ENCODE data around the gene TGIF2. TPM values are rescaled to one million over a fixed set of nuclear protein-coding genes. Genes with fewer than 3 reads are reported as not detected.

TGIF2 gene
- total RNA-seq, 1 donor from 2014 or later, result 10.1 TPM

- Mint-ChIP-seq H3K4me3 (ENCODE audit: unreplicated experiment) (no peak overlapping the region), H3K4me1 (ENCODE audit: low read depth, unreplicated experiment) (peaks cover 1% of the 10 kb centered on the region), H3K27me3 (ENCODE audit: unreplicated experiment) (peaks cover 11% of the 10 kb centered on the region), H3K36me3 (ENCODE audit: unreplicated experiment) (no peaks in the 10 kb centered on the region), H3K27ac (ENCODE audit: unreplicated experiment) (no peak overlapping the region), H3K9me3 (ENCODE audit: unreplicated experiment) (peaks cover 2% of the 10 kb centered on the region)
- TF ChIP-seq CTCF (IDR thresholded peaks at IDR 0.05; ENCODE audit: partially characterized antibody, unreplicated experiment), result no peak
- no peak for DNase-seq
Measured at GRCh38 chr20:36579996-36580545, 6.7 kb downstream of the TGIF2 start.

- Mint-ChIP-seq H3K4me3 (ENCODE audit: unreplicated experiment) (no peak overlapping the region), H3K27ac (ENCODE audit: unreplicated experiment) (no peak overlapping the region), H3K9me3 (ENCODE audit: unreplicated experiment) (no peaks in the 10 kb centered on the region), H3K4me1 (ENCODE audit: low read depth, unreplicated experiment) (peaks cover 1% of the 10 kb centered on the region), H3K36me3 (ENCODE audit: unreplicated experiment) (no peaks in the 10 kb centered on the region), H3K27me3 (ENCODE audit: unreplicated experiment) (peaks cover 7% of the 10 kb centered on the region)
- DNase-seq, result no peak
- no peak for TF ChIP-seq CTCF (IDR thresholded peaks at IDR 0.05; ENCODE audit: partially characterized antibody, unreplicated experiment)
Measured at GRCh38 chr20:36582322-36582721, 8.9 kb downstream of the TGIF2 start.

- no peak for DNase-seq
- no peak overlapping the region for H3K4me3 Mint-ChIP-seq (ENCODE audit: unreplicated experiment)
- no peaks in the 10 kb centered on the region for H3K36me3 Mint-ChIP-seq (ENCODE audit: unreplicated experiment)
- no peak overlapping the region for H3K27ac Mint-ChIP-seq (ENCODE audit: unreplicated experiment)
- peaks cover 7% of the 10 kb centered on the region for H3K27me3 Mint-ChIP-seq (ENCODE audit: unreplicated experiment)
- H3K9me3 Mint-ChIP-seq (ENCODE audit: unreplicated experiment), result no peaks in the 10 kb centered on the region
- H3K4me1 Mint-ChIP-seq (ENCODE audit: low read depth, unreplicated experiment), result peaks cover 1% of the 10 kb centered on the region
- TF ChIP-seq CTCF (IDR thresholded peaks at IDR 0.05; ENCODE audit: partially characterized antibody, unreplicated experiment), result no peak
Measured at GRCh38 chr20:36582821-36583220, 9.4 kb downstream of the TGIF2 start.

GRCh38 chr20:36584018-36584481 is 10.7 kb downstream of the TGIF2 start:
- Mint-ChIP-seq H3K4me3 (ENCODE audit: unreplicated experiment) (no peak overlapping the region), H3K9me3 (ENCODE audit: unreplicated experiment) (no peaks in the 10 kb centered on the region), H3K27ac (ENCODE audit: unreplicated experiment) (no peak overlapping the region), H3K36me3 (ENCODE audit: unreplicated experiment) (no peaks in the 10 kb centered on the region), H3K4me1 (ENCODE audit: low read depth, unreplicated experiment) (peaks cover 1% of the 10 kb centered on the region), H3K27me3 (ENCODE audit: unreplicated experiment) (peaks cover 7% of the 10 kb centered on the region)
- no peak for TF ChIP-seq CTCF (IDR thresholded peaks at IDR 0.05; ENCODE audit: partially characterized antibody, unreplicated experiment)
- no peak for DNase-seq

- Mint-ChIP-seq H3K4me3 (ENCODE audit: unreplicated experiment) (no peak overlapping the region), H3K4me1 (ENCODE audit: low read depth, unreplicated experiment) (peaks cover 1% of the 10 kb centered on the region), H3K27ac (ENCODE audit: unreplicated experiment) (no peak overlapping the region), H3K36me3 (ENCODE audit: unreplicated experiment) (no peaks in the 10 kb centered on the region), H3K27me3 (ENCODE audit: unreplicated experiment) (peaks cover 1% of the 10 kb centered on the region), H3K9me3 (ENCODE audit: unreplicated experiment) (no peaks in the 10 kb centered on the region)
- TF ChIP-seq CTCF (IDR thresholded peaks at IDR 0.05; ENCODE audit: partially characterized antibody, unreplicated experiment), result no peak
- no peak for DNase-seq
Measured at GRCh38 chr20:36585410-36586125, 12.2 kb downstream of the TGIF2 start.

Data from glutamatergic neuron (in vitro differentiated cells).